ENCODE results near the gene ZNF502. TPM values are rescaled to one million over a fixed set of nuclear protein-coding genes. Genes with fewer than 3 reads are reported as not detected.

Gene ZNF502
- total RNA-seq, 1 donor from 2014 or later: 2.3 TPM

GRCh38 chr3:44678480-44679116, 33.9 kb upstream of the ZNF502 start:
- H3K27ac ChIP-seq: no peak overlapping the region
- no peak for TF ChIP-seq CTCF (IDR thresholded peaks at IDR 0.05)
- H3K4me3 ChIP-seq: no peak overlapping the region
- DNase-seq (no peak), ATAC-seq (no peak)
- no peaks in the 10 kb centered on the region for H3K36me3 ChIP-seq
- no peaks in the 10 kb centered on the region for H3K4me1 ChIP-seq
- intact Hi-C loops (cut with DNase I): no loop called here
- H3K9me3 ChIP-seq: peaks cover 10% of the 10 kb centered on the region
- H3K27me3 ChIP-seq (ENCODE audit: low read depth): no peaks in the 10 kb centered on the region

- no peak for DNase-seq
- Histone ChIP-seq H3K4me3 (no peak overlapping the region), H3K4me1 (no peaks in the 10 kb centered on the region), H3K9me3 (peaks cover 13% of the 10 kb centered on the region), H3K27me3 (ENCODE audit: low read depth) (no peaks in the 10 kb centered on the region), H3K27ac (no peak overlapping the region), H3K36me3 (no peaks in the 10 kb centered on the region)
- intact Hi-C loops (cut with DNase I): no loop called here
- no peak for TF ChIP-seq CTCF (IDR thresholded peaks at IDR 0.05)
- no peak for ATAC-seq
Observed at GRCh38 chr3:44680921-44681455, 31.5 kb upstream of the ZNF502 start.

GRCh38 chr3:44682182-44682896, 30.1 kb upstream of the ZNF502 start:
- no peak overlapping the region for H3K27ac ChIP-seq
- intact Hi-C loops (cut with DNase I): no loop called here
- H3K4me3 ChIP-seq: no peak overlapping the region
- no peak for TF ChIP-seq CTCF (IDR thresholded peaks at IDR 0.05)
- no peaks in the 10 kb centered on the region for H3K36me3 ChIP-seq
- no peak for ATAC-seq
- no peak for DNase-seq
- no peaks in the 10 kb centered on the region for H3K27me3 ChIP-seq (ENCODE audit: low read depth)
- H3K4me1 ChIP-seq: no peaks in the 10 kb centered on the region
- H3K9me3 ChIP-seq: peaks cover 13% of the 10 kb centered on the region

GRCh38 chr3:44685128-44685800, 27.2 kb upstream of the ZNF502 start:
- Histone ChIP-seq H3K9me3 (peaks cover 13% of the 10 kb centered on the region), H3K36me3 (no peaks in the 10 kb centered on the region), H3K27me3 (ENCODE audit: low read depth) (no peaks in the 10 kb centered on the region), H3K4me3 (peak overlapping the region; percentile 70), H3K27ac (peak overlapping the region; percentile 46), H3K4me1 (no peaks in the 10 kb centered on the region)
- no peak for TF ChIP-seq CTCF (IDR thresholded peaks at IDR 0.05)
- peak; percentile 92 to 97 for ATAC-seq
- intact Hi-C loops (cut with DNase I): no loop called here
- DNase-seq: peak; percentile 86

GRCh38 chr3:44687898-44688297, 24.6 kb upstream of the ZNF502 start:
- Histone ChIP-seq H3K27me3 (ENCODE audit: low read depth) (no peaks in the 10 kb centered on the region), H3K36me3 (no peaks in the 10 kb centered on the region), H3K27ac (no peak overlapping the region), H3K9me3 (peaks cover 8% of the 10 kb centered on the region), H3K4me3 (no peak overlapping the region), H3K4me1 (no peaks in the 10 kb centered on the region)
- DNase-seq: no peak
- intact Hi-C loops (cut with DNase I): no loop called here
- TF ChIP-seq CTCF (IDR thresholded peaks at IDR 0.05): no peak
- ATAC-seq: no peak
